Mucosa of rectum (tissue), 2 donors: ENCODE measurements around the gene SMOC2.

Source experiments
- H3K27ac ChIP-seq, 2 donors: one replicate each; pipeline ENCODE4 v1.7.0; 2013; ENCODE audit warnings: inconsistent platforms in 2 of 2, low read depth in 2 of 2, low read length in 2 of 2
- H3K27me3 ChIP-seq, 2 donors: one replicate each; pipeline ENCODE4 v1.7.0; 2013; ENCODE audit warnings: low read length in 2 of 2; ENCODE audit not compliant: control insufficient read depth in 2 of 2, insufficient read depth in 2 of 2
- H3K36me3 ChIP-seq, 2 donors: one replicate each; pipeline ENCODE4 v1.7.0; 2013; ENCODE audit warnings: low read length in 2 of 2; ENCODE audit not compliant: control insufficient read depth in 2 of 2, insufficient read depth in 2 of 2
- H3K4me1 ChIP-seq, 2 donors: one replicate each; pipeline ENCODE4 v1.7.0; 2013; ENCODE audit warnings: low read length in 2 of 2, mild to moderate bottlenecking in 1 of 2; ENCODE audit not compliant: control insufficient read depth in 2 of 2, insufficient read depth in 2 of 2
- H3K4me3 ChIP-seq, 2 donors: one replicate each; pipeline ENCODE4 v1.7.0; 2013; ENCODE audit warnings: low read length in 2 of 2
- H3K9ac ChIP-seq, 2 donors: one replicate each; pipeline ENCODE4 v1.7.0; 2013; ENCODE audit warnings: low read length in 2 of 2, low read depth in 1 of 2, mild to moderate bottlenecking in 1 of 2
- H3K9me3 ChIP-seq, 2 donors: one replicate each; pipeline ENCODE4 v1.7.0; 2013; ENCODE audit warnings: low read length in 2 of 2; ENCODE audit not compliant: control insufficient read depth in 2 of 2
- donor health status: healthy.
- donor health status: Normal muscosa, but diverticular disease.

Gene SMOC2

GRCh38 chr6:168525114-168525513 lies 84.1 kb downstream of the SMOC2 start:
- Histone ChIP-seq H3K27ac (no peak overlapping the region), H3K9ac (no peak overlapping the region), H3K36me3 (no peaks in the 10 kb centered on the region), H3K4me3 (no peak overlapping the region), H3K27me3 (no peaks in the 10 kb centered on the region), H3K9me3 (no peaks in the 10 kb centered on the region), H3K4me1 (no peaks in the 10 kb centered on the region)

DNA sequence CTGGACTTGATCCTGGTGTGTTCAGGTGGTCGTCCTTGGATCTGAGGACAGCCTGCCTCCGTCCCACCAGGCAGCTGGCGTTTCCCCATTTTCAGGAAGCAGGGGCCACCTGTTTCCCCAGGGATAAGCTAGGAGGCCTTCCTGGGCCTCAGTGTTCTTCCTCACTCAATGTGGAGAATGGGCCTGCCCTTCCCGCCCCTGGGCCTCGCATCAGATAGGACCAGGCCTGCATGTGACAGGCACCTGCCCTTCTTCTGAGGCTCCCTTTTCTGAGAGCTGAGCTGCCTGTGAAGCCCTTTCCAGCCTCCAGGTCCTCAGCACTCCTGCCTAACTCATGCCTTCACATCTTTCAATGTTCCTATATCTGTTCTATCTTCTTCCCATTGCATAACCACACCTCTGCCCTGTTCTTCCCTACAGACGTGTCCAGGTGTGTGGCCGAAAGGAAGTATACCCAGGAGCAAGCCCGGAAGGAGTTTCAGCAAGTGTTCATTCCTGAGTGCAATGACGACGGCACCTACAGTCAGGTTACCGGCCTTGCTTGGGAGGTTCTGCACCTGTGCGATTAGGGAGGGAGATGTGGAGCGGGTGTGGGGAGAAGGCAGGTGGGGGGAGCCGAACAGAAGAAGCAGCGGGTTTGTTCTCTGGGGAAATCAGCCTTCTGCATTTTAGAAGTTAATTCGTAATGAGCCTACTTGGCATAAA lies 85.1 kb downstream of the SMOC2 start:
- no peak overlapping the region for H3K27ac ChIP-seq
- no peak overlapping the region for H3K4me3 ChIP-seq
- H3K36me3 ChIP-seq = no peaks in the 10 kb centered on the region
- no peaks in the 10 kb centered on the region for H3K4me1 ChIP-seq
- no peaks in the 10 kb centered on the region for H3K27me3 ChIP-seq
- no peak overlapping the region for H3K9ac ChIP-seq
- no peaks in the 10 kb centered on the region for H3K9me3 ChIP-seq

DNA sequence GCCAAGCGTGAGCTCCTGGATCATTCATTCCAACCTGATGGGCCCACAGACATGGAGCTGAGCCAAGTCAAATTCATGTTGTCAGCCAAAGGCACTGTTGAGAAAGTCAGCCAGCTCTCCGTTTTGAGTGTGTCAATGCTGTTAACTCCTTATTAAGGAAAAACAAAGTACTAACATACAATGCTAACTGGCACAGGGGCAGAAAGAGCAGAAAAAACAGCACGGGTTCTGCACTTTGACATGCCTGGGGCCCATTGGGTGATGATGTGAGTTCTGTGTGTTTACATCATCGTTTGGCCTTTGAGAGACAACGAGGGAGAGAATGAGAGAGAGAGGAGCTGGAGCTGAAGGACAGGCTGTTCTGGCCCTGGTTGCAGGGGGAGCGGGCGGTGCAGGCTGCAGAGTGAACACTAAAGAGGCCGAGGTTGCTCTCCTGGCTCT lies 85.9 kb downstream of the SMOC2 start:
- H3K9ac ChIP-seq = no peak overlapping the region
- no peaks in the 10 kb centered on the region for H3K36me3 ChIP-seq
- no peaks in the 10 kb centered on the region for H3K27me3 ChIP-seq
- no peaks in the 10 kb centered on the region for H3K4me1 ChIP-seq
- no peaks in the 10 kb centered on the region for H3K9me3 ChIP-seq
- no peak overlapping the region for H3K4me3 ChIP-seq
- H3K27ac ChIP-seq = no peak overlapping the region

DNA sequence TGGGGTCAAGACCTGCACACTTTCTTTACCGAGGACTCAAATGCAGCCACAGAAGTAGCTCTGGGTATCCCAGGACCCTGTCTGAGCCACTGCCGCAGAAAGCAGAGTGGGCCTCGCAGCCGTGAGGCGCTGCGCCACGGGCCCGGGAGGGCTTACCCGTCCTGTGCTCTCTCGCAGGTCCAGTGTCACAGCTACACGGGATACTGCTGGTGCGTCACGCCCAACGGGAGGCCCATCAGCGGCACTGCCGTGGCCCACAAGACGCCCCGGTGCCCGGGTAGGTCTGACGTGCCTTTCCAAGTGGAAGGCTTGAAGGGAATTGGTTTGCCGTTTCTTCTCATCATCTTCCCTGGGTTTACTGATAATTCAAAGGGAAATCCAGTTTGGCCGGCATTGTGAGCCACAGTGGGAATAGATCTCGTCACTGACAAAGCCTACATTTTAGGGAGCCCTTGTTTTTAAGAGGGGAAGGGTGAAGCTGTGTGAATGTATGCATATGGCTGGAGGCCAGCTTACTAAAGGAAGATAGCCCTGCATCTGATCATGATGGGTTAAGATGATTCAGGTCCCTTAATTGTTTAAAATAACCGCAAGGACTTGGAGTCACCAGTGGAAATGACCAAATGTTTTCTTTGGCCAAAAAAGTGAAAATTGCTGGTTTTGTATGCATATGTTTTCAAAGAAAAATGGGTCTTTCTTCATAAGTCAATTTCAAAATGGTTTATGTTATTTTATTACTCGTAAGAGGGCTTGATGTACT lies 86.6 kb downstream of the SMOC2 start:
- H3K4me1 ChIP-seq = no peaks in the 10 kb centered on the region
- H3K4me3 ChIP-seq = no peak overlapping the region
- no peak overlapping the region for H3K9ac ChIP-seq
- H3K27ac ChIP-seq = no peak overlapping the region
- no peaks in the 10 kb centered on the region for H3K27me3 ChIP-seq
- no peaks in the 10 kb centered on the region for H3K36me3 ChIP-seq
- no peaks in the 10 kb centered on the region for H3K9me3 ChIP-seq

DNA sequence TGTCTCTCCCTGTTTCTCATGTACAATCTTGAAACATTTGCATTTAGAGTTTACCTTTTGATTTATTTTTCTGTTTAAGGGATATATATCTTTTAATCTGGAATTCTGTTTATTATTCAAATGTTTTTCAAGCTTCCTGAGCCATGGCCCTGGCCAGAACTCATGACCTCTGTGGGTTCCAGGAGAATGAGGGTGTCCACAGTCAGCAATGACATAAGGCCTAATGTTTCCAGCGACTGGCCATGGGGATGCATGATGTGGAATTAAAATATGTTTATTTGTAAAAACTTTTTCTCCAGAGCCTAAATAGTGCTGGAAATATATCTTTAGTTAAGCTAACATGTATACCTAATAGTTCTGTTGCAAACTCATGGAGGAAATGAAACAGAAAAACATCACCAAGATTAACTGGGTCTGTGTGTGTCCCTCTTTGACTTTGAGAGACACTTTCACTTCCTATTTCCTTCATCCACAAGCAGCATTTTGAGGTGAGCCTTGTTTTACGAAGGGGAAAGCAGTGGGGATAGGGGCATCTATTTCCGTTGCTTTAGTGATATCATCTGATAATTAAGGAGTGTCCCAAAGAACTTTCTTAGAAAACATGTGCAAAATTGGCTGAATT lies 87.6 kb downstream of the SMOC2 start:
- H3K9me3 ChIP-seq = no peaks in the 10 kb centered on the region
- H3K27ac ChIP-seq = no peak overlapping the region
- no peaks in the 10 kb centered on the region for H3K27me3 ChIP-seq
- H3K9ac ChIP-seq = no peak overlapping the region
- H3K4me3 ChIP-seq = no peak overlapping the region
- no peaks in the 10 kb centered on the region for H3K4me1 ChIP-seq
- H3K36me3 ChIP-seq = no peaks in the 10 kb centered on the region

- H3K27ac ChIP-seq = no peak overlapping the region
- H3K27me3 ChIP-seq = no peaks in the 10 kb centered on the region
- no peaks in the 10 kb centered on the region for H3K4me1 ChIP-seq
- H3K4me3 ChIP-seq = no peak overlapping the region
- H3K9ac ChIP-seq = no peak overlapping the region
- no peaks in the 10 kb centered on the region for H3K9me3 ChIP-seq
- no peaks in the 10 kb centered on the region for H3K36me3 ChIP-seq
Measured at GRCh38 chr6:168529214-168529613, 88.2 kb downstream of the SMOC2 start.

GRCh38 chr6:168530653-168531071 lies 89.7 kb downstream of the SMOC2 start:
- no peaks in the 10 kb centered on the region for H3K9me3 ChIP-seq
- no peaks in the 10 kb centered on the region for H3K27me3 ChIP-seq
- no peaks in the 10 kb centered on the region for H3K36me3 ChIP-seq
- no peak overlapping the region for H3K4me3 ChIP-seq
- no peaks in the 10 kb centered on the region for H3K4me1 ChIP-seq
- no peak overlapping the region for H3K27ac ChIP-seq
- no peak overlapping the region for H3K9ac ChIP-seq

- H3K4me1 ChIP-seq = no peaks in the 10 kb centered on the region
- no peaks in the 10 kb centered on the region for H3K9me3 ChIP-seq
- H3K9ac ChIP-seq = no peak overlapping the region
- no peaks in the 10 kb centered on the region for H3K36me3 ChIP-seq
- H3K27ac ChIP-seq = no peak overlapping the region
- no peak overlapping the region for H3K4me3 ChIP-seq
- no peaks in the 10 kb centered on the region for H3K27me3 ChIP-seq
Measured at GRCh38 chr6:168532070-168532469, 91.1 kb downstream of the SMOC2 start.

DNA sequence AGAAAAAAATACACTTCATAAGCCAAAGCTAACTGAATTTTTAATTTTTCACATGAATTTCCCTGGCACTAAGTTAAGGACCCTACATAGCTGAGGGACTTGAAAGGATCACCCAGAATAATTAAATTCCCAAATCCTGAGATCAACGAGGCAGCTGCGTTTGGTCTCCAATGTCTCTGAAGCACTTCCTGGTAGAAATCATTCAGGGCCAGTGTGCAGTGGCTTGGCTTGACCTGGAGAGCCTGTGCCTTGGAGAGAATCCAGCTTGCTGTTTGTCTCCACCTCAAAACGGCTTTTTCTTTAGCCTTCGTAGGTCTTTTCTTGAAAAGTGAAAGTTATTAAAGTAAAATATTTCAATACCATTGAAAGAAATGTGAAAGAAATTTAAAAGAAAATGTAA lies 92.4 kb downstream of the SMOC2 start:
- Histone ChIP-seq H3K36me3 (no peaks in the 10 kb centered on the region), H3K27ac (no peak overlapping the region), H3K4me3 (no peak overlapping the region), H3K27me3 (no peaks in the 10 kb centered on the region), H3K9me3 (no peaks in the 10 kb centered on the region), H3K9ac (no peak overlapping the region), H3K4me1 (no peaks in the 10 kb centered on the region)

DNA sequence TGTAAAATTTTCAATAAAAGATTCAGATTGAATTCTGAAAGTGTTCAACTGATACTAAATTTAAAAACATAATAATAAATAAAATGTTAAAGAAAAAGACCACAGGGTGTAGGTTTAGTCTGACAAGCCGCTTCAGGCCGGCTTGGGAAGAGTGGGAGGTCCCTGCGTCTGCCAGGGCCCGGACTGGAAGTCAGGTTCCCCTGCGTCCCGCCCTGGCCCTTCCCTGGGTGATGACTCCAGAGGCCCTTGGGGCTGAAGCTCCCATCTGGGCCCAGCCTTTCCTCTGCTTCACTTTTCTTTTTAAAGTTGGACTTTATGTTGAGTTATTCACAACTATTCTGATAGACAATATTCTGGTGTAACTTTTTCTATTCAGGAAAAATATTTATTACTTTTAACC lies 93.3 kb downstream of the SMOC2 start:
- Histone ChIP-seq H3K9me3 (no peaks in the 10 kb centered on the region), H3K4me1 (no peaks in the 10 kb centered on the region), H3K36me3 (no peaks in the 10 kb centered on the region), H3K27me3 (no peaks in the 10 kb centered on the region), H3K4me3 (no peak overlapping the region), H3K9ac (no peak overlapping the region), H3K27ac (no peak overlapping the region)
